Hepatocyte (in vitro differentiated cells): Measurements from ENCODE around the gene AGAP2. TPM values are rescaled to one million over a fixed set of nuclear protein-coding genes. Genes with fewer than 3 reads are reported as not detected.
"Not testable (repeated sequence)": the region's sequence is repeated elsewhere in the genome, so short reads cannot be mapped to it uniquely, and the experiment has no call there.

ENCODE experiments used
- DNase-seq: peaks from one replicate; pipeline ENCODE4 v3.0.0-alpha.2; 2016; ENCODE audit warnings: low spot score
- H2AFZ ChIP-seq: fragments of 200-600 bp; sonication (generic); 2 replicates; pipeline ENCODE4 v1.6.0; 2016; ENCODE audit warnings: antibody characterized with exemption, mild to moderate bottlenecking
- H3K27ac ChIP-seq: fragments of 200-600 bp; sonication (generic); 2 replicates; pipeline ENCODE4 v1.5.1; 2016; ENCODE audit warnings: mild to moderate bottlenecking
- H3K27me3 ChIP-seq: fragments of 200-600 bp; sonication (generic); 2 replicates; pipeline ENCODE4 v1.6.1; 2016
- H3K36me3 ChIP-seq: fragments of 200-600 bp; sonication (generic); replicated peaks from 2 replicates; pipeline ENCODE4 v1.5.1; 2016; ENCODE audit warnings: low read depth; ENCODE audit not compliant: insufficient read depth
- H3K4me1 ChIP-seq: fragments of 200-600 bp; sonication (generic); 2 replicates; pipeline ENCODE4 v1.5.1; 2016; ENCODE audit warnings: mild to moderate bottlenecking, moderate library complexity; ENCODE audit not compliant: insufficient read depth
- H3K4me2 ChIP-seq: fragments of 200-600 bp; sonication (generic); 2 replicates; pipeline ENCODE4 v1.6.0; 2016
- H3K4me3 ChIP-seq: fragments of 200-600 bp; sonication (generic); 2 replicates; pipeline ENCODE4 v1.5.1; 2016; ENCODE audit warnings: mild to moderate bottlenecking
- H3K79me2 ChIP-seq: fragments of 200-600 bp; sonication (generic); 2 replicates; pipeline ENCODE4 v1.6.0; 2017; ENCODE audit warnings: mild to moderate bottlenecking
- H3K9me2 ChIP-seq: fragments of 200-600 bp; sonication (generic); replicated peaks from 2 replicates; pipeline ENCODE4 v1.6.0; 2017; ENCODE audit warnings: mild to moderate bottlenecking; ENCODE audit not compliant: insufficient read depth
- H3K9me3 ChIP-seq: fragments of 200-600 bp; sonication (generic); 2 replicates; pipeline ENCODE4 v1.5.1; 2016; ENCODE audit warnings: low read depth, mild to moderate bottlenecking
- H4K20me1 ChIP-seq: fragments of 200-600 bp; sonication (generic); 2 replicates; pipeline ENCODE4 v1.6.0; 2016; ENCODE audit warnings: mild to moderate bottlenecking; ENCODE audit not compliant: insufficient read depth, poor library complexity, severe bottlenecking
- CTCF ChIP-seq: fragments of 200-600 bp; sonication (generic); IDR thresholded peaks from 2 replicates; pipeline ENCODE4 v1.5.1; 2016; ENCODE audit warnings: antibody characterized with exemption, mild to moderate bottlenecking; ENCODE audit not compliant: poor library complexity
- EZH2 ChIP-seq: fragments of 200-600 bp; sonication (generic); IDR thresholded peaks from 2 replicates; pipeline ENCODE4 v1.6.1; 2016; ENCODE audit warnings: antibody characterized with exemption, mild to moderate bottlenecking, borderline replicate concordance
- EZH2phosphoT487 ChIP-seq: fragments of 200-600 bp; sonication (generic); IDR thresholded peaks from one replicate; pipeline ENCODE4 v1.6.1; 2018; ENCODE audit warnings: antibody characterized with exemption, mild to moderate bottlenecking, low read depth, moderate library complexity; ENCODE audit not compliant: unreplicated experiment, severe bottlenecking
- WGBS: methylation state at CpG from one replicate; pipeline ENCODE4 v1.1.6; 2016; ENCODE audit warnings: low lambda C conversion rate; ENCODE audit errors: missing lambda C conversion rate; 5-methylcytosine and 5-hydroxymethylcytosine counted together
- polyA plus RNA-seq: library from polyadenylated mRNA; unstranded; fragments of >200 nt; fragmentation: Nextera tagmentation; extraction: Ambion mirVana; gene quantifications from 2 replicates; pipeline ENCODE4 v1.2.1, GENCODE V29; 2016
- total RNA-seq: library from RNA; depleted of rRNA; stranded (reverse); fragments of >200 nt; gene quantifications from 2 replicates; pipeline ENCODE4 v1.2.3, GENCODE V29; 2014

The AGAP2 gene
- total and polyA plus RNA-seq, 2 experiments from 2014 or later, result 0.04 to 0.33 TPM

- no peak overlapping the region for H3K4me2 ChIP-seq
- 98% methylated on average over 5 of the region's 5 CpGs for WGBS
- H3K9me2 ChIP-seq, result no peaks in the 10 kb centered on the region
- TF ChIP-seq EZH2phosphoT487, result no peak
- no peak for TF ChIP-seq CTCF
- no peak for TF ChIP-seq EZH2
- H3K27ac ChIP-seq, result no peak overlapping the region
- H3K4me3 ChIP-seq, result no peak overlapping the region
- no peak overlapping the region for H2AFZ ChIP-seq
- no peaks in the 10 kb centered on the region for H4K20me1 ChIP-seq
- no peaks in the 10 kb centered on the region for H3K9me3 ChIP-seq
- no peaks in the 10 kb centered on the region for H3K79me2 ChIP-seq
- DNase-seq, result no peak
- H3K36me3 ChIP-seq, result no peaks in the 10 kb centered on the region
- no peaks in the 10 kb centered on the region for H3K27me3 ChIP-seq
- no peaks in the 10 kb centered on the region for H3K4me1 ChIP-seq
Observed at GRCh38 chr12:57717131-57717530, 21.4 kb downstream of the AGAP2 start.

DNA sequence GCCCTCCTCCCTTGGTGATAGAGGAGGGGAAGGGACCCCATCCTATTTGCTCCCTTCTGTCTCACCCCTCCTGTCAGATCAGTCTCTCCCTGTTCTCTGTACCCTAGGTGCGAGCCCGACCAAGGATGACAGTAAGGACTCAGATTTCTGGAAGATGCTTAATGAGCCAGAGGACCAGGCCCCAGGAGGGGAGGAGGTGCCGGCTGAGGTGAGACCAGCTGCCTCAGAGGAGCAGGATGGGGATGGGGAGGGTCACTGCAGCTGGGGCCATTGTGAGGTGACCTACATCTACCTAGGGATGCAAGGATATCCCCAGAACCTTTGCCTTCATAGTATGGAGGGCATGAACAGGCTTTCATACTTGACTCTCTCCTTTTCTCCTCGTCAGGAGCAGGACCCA, 22.2 kb downstream of the AGAP2 start:
- Histone ChIP-seq H3K4me2 (no peak overlapping the region), H3K27me3 (no peaks in the 10 kb centered on the region), H2AFZ (no peak overlapping the region), H3K9me3 (no peaks in the 10 kb centered on the region), H3K79me2 (no peaks in the 10 kb centered on the region), H4K20me1 (no peaks in the 10 kb centered on the region), H3K36me3 (no peaks in the 10 kb centered on the region), H3K4me1 (no peaks in the 10 kb centered on the region), H3K4me3 (no peak overlapping the region), H3K27ac (no peak overlapping the region), H3K9me2 (no peaks in the 10 kb centered on the region)
- TF ChIP-seq EZH2 (no peak), EZH2phosphoT487 (no peak), CTCF (no peak)
- DNase-seq, result no peak
- WGBS, result 95% methylated on average over 4 of the region's 4 CpGs

GRCh38 chr12:57715786-57716185, 22.8 kb downstream of the AGAP2 start:
- Histone ChIP-seq H3K79me2 (no peaks in the 10 kb centered on the region), H3K27ac (no peak overlapping the region), H3K4me3 (no peak overlapping the region), H3K9me3 (no peaks in the 10 kb centered on the region), H2AFZ (no peak overlapping the region), H3K9me2 (no peaks in the 10 kb centered on the region), H4K20me1 (no peaks in the 10 kb centered on the region), H3K36me3 (no peaks in the 10 kb centered on the region), H3K4me2 (no peak overlapping the region), H3K4me1 (no peaks in the 10 kb centered on the region), H3K27me3 (no peaks in the 10 kb centered on the region)
- no peak for DNase-seq
- 97% methylated on average over 11 of the region's 12 CpGs for WGBS
- no peak for TF ChIP-seq CTCF
- no peak for TF ChIP-seq EZH2phosphoT487
- no peak for TF ChIP-seq EZH2

GRCh38 chr12:57715036-57715748, 23.4 kb downstream of the AGAP2 start:
- 99% methylated on average over 6 of the region's 6 CpGs for WGBS
- H3K9me2 ChIP-seq, H3K27me3 ChIP-seq, H3K79me2 ChIP-seq, H3K36me3 ChIP-seq, H2AFZ ChIP-seq, H3K27ac ChIP-seq, H4K20me1 ChIP-seq, DNase-seq, H3K4me2 ChIP-seq, H3K4me1 ChIP-seq, H3K9me3 ChIP-seq, H3K4me3 ChIP-seq: not testable (repeated sequence)
